Neuronal stem cell (in vitro differentiated cells): Measurements from ENCODE around the gene CDC25A.

Experiments
- DNase-seq: peaks from one replicate; pipeline ENCODE4 v3.0.0-alpha.2; 2013; ENCODE audit warnings: low spot score
- H2AFZ ChIP-seq: one replicate; pipeline ENCODE4 v1.6.1; 2013; ENCODE audit warnings: mild to moderate bottlenecking, low read length, inconsistent platforms
- H2AK5ac ChIP-seq: 2 replicates; pipeline ENCODE4 v1.6.1; 2013; ENCODE audit warnings: low read depth, mild to moderate bottlenecking, inconsistent platforms, low read length, moderate library complexity, mixed read lengths
- H2BK120ac ChIP-seq: 2 replicates; pipeline ENCODE4 v1.6.1; 2013; ENCODE audit warnings: low read depth, mild to moderate bottlenecking, inconsistent platforms, low read length, moderate library complexity, mixed read lengths
- H2BK12ac ChIP-seq: one replicate; pipeline ENCODE4 v1.6.1; 2013; ENCODE audit warnings: low read length, inconsistent platforms
- H2BK15ac ChIP-seq: 2 replicates; pipeline ENCODE4 v1.6.1; 2013; ENCODE audit warnings: mild to moderate bottlenecking, low read length, inconsistent platforms, mixed read lengths
- H2BK5ac ChIP-seq: one replicate; pipeline ENCODE4 v1.6.1; 2013; ENCODE audit warnings: inconsistent platforms, mild to moderate bottlenecking, low read length, moderate library complexity
- H3K14ac ChIP-seq: one replicate; pipeline ENCODE4 v1.6.1; 2013; ENCODE audit warnings: low read length, inconsistent platforms
- H3K18ac ChIP-seq: 2 replicates; pipeline ENCODE4 v1.6.1; 2013; ENCODE audit warnings: low read length, inconsistent platforms
- H3K23ac ChIP-seq: 2 replicates; pipeline ENCODE4 v1.6.1; 2013; ENCODE audit warnings: low read depth, mild to moderate bottlenecking, mixed read lengths, low read length, inconsistent platforms; ENCODE audit not compliant: poor library complexity
- H3K27ac ChIP-seq: replicated peaks from 3 replicates; pipeline ENCODE4 v1.5.1; 2013; ENCODE audit warnings: low read length, inconsistent platforms
- H3K27me3 ChIP-seq, 3 experiments: 2 replicates each; pipeline ENCODE4 v1.6.1; 2013; ENCODE audit warnings: low read length in 3 of 3, mild to moderate bottlenecking in 2 of 3, inconsistent platforms in 1 of 3, low read depth in 1 of 3, mixed read lengths in 1 of 3, moderate library complexity in 1 of 3; ENCODE audit not compliant: control insufficient read depth in 3 of 3, insufficient read depth in 3 of 3
- H3K36me3 ChIP-seq, 2 donors: replicated peaks in 1 of 2; 2 replicates each; pipeline ENCODE4 v1.6.1; 2013; ENCODE audit warnings: low read length in 2 of 2; ENCODE audit not compliant: control insufficient read depth in 2 of 2, insufficient read depth in 2 of 2
- H3K4ac ChIP-seq: 2 replicates; pipeline ENCODE4 v1.6.1; 2013; ENCODE audit warnings: inconsistent platforms, mild to moderate bottlenecking, low read length, moderate library complexity
- H3K4me1 ChIP-seq, 2 donors: 1 replicate in 1 of 2; 2 replicates in 1 of 2; pipeline ENCODE4 v1.6.1; 2013; ENCODE audit warnings: low read length in 2 of 2, low read depth in 1 of 2; ENCODE audit not compliant: control insufficient read depth in 2 of 2, insufficient read depth in 1 of 2
- H3K4me2 ChIP-seq: one replicate; pipeline ENCODE4 v1.6.1; 2013; ENCODE audit warnings: mild to moderate bottlenecking, low read length, inconsistent platforms; ENCODE audit not compliant: insufficient read depth, poor library complexity, severe bottlenecking
- H3K4me3 ChIP-seq, 2 donors: 2 replicates each; pipeline ENCODE4 v1.5.1; 2013; ENCODE audit warnings: low read length in 2 of 2, mild to moderate bottlenecking in 2 of 2, inconsistent platforms in 1 of 2, moderate library complexity in 1 of 2
- H3K79me1 ChIP-seq: one replicate; pipeline ENCODE4 v1.6.1; 2013; ENCODE audit warnings: low read depth, mild to moderate bottlenecking, inconsistent platforms, low read length, moderate library complexity
- H3K9ac ChIP-seq: one replicate; pipeline ENCODE4 v1.6.1; 2013; ENCODE audit warnings: mild to moderate bottlenecking, low read depth, low read length, inconsistent platforms; ENCODE audit not compliant: poor library complexity
- H3K9me3 ChIP-seq, 2 donors: replicated peaks in 1 of 2; 2 replicates each; pipeline versions ENCODE3 to v1.6.1; 2013; ENCODE audit warnings: low read length in 2 of 2, mild to moderate bottlenecking in 2 of 2, inconsistent platforms in 1 of 2, low read depth in 1 of 2, mixed read lengths in 1 of 2, moderate library complexity in 1 of 2; ENCODE audit not compliant: control insufficient read depth in 2 of 2, insufficient read depth in 1 of 2
- H4K8ac ChIP-seq: one replicate; pipeline ENCODE4 v1.6.1; 2013; ENCODE audit warnings: low read depth, mild to moderate bottlenecking, inconsistent platforms, low read length, moderate library complexity
- H4K91ac ChIP-seq: one replicate; pipeline ENCODE4 v1.6.1; 2013; ENCODE audit warnings: low read length, low read depth, mild to moderate bottlenecking, inconsistent platforms; ENCODE audit not compliant: poor library complexity
- WGBS, 2 donors: extraction: QIAGEN DNeasy Blood & Tissue Kit; methylation state at CpG; one replicate each; pipeline ENCODE4 v1.1.7; 2013; ENCODE audit warnings: missing lambda C conversion rate in 2 of 2, mixed read lengths in 1 of 2; ENCODE audit not compliant: insufficient read length in 2 of 2, insufficient replicate concordance in 1 of 2; ENCODE audit errors: extremely low coverage in 2 of 2; 5-methylcytosine and 5-hydroxymethylcytosine counted together

Gene CDC25A

GRCh38 chr3:48232232-48232631 is 44.0 kb upstream of the CDC25A start:
- Histone ChIP-seq H3K9ac (no peak overlapping the region), H2BK120ac (no peak overlapping the region), H3K27ac (peak overlapping the region; percentile 84), H3K27me3 (no peaks in the 10 kb centered on the region), H2AFZ (peak overlapping the region; percentile 80), H3K14ac (no peak overlapping the region), H3K4me1 (peaks cover 0 to 12% of the 10 kb centered on the region in 2 donors), H3K4me3 (no peak overlapping the region), H3K9me3 (peaks cover 0 to 6% of the 10 kb centered on the region in 2 donors), H3K36me3 (peaks cover 0 to 3% of the 10 kb centered on the region in 2 donors), H3K23ac (no peak overlapping the region), H3K79me1 (no peaks in the 10 kb centered on the region), H4K91ac (no peak overlapping the region), H2BK5ac (no peak overlapping the region), H2BK15ac (no peak overlapping the region), H2BK12ac (no peak overlapping the region), H3K4me2 (no peak overlapping the region), H4K8ac (no peak overlapping the region), H3K18ac (no peak overlapping the region), H2AK5ac (no peak overlapping the region), H3K4ac (no peak overlapping the region)
- DNase-seq: no peak
- no CpG with 5 or more reads among the region's 4 CpGs for WGBS, 2 donors

DNA sequence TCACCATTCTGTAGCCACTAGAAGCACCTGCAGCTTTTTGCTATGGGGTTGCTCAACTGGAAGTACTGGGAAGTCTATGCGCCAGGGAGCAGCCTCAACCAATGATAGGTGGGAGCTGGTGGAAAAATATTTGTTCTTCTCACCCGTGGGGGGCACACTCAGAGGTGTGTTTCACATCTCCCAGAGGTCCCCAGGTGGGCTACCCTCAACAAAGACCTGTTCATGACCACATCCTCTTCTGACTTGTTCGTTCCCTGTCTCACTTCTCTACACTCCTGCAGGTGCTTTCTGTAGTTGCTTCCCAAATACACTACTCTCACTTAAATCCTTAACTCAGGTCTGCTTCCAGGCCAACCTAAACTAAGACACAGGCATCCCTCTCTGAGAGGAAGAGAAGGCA is 38.7 kb upstream of the CDC25A start:
- no peak for DNase-seq
- no peak overlapping the region for H3K27ac ChIP-seq
- peak overlapping the region; percentile 14 for H2BK15ac ChIP-seq
- H3K18ac ChIP-seq: no peak overlapping the region
- H4K8ac ChIP-seq: no peak overlapping the region
- H3K4me1 ChIP-seq: peaks cover 0 to 6% of the 10 kb centered on the region in 2 donors
- no peak overlapping the region for H3K14ac ChIP-seq
- peaks cover 0 to 15% (median 0%) of the 10 kb centered on the region in 3 experiments for H3K27me3 ChIP-seq
- H2AFZ ChIP-seq: no peak overlapping the region
- no peak overlapping the region for H3K4me2 ChIP-seq
- no peak overlapping the region for H2BK5ac ChIP-seq
- H2AK5ac ChIP-seq: no peak overlapping the region
- H2BK120ac ChIP-seq: no peak overlapping the region
- H4K91ac ChIP-seq: no peak overlapping the region
- no peak overlapping the region for H3K23ac ChIP-seq
- no CpG with 5 or more reads among the region's 3 CpGs for WGBS, 2 donors
- peaks cover 0 to 2% of the 10 kb centered on the region in 2 donors for H3K9me3 ChIP-seq
- H3K36me3 ChIP-seq: no peaks in the 10 kb centered on the region
- no peak overlapping the region for H3K9ac ChIP-seq
- H3K79me1 ChIP-seq: no peaks in the 10 kb centered on the region
- no peak overlapping the region for H2BK12ac ChIP-seq
- no peak overlapping the region for H3K4me3 ChIP-seq
- no peak overlapping the region for H3K4ac ChIP-seq

- Histone ChIP-seq H3K23ac (no peak overlapping the region), H4K91ac (no peak overlapping the region), H2BK120ac (no peak overlapping the region), H3K27me3 (peaks cover 0 to 24% (median 0%) of the 10 kb centered on the region in 3 experiments), H3K4me2 (no peak overlapping the region), H2BK12ac (no peak overlapping the region), H3K36me3 (no peaks in the 10 kb centered on the region), H2BK15ac (no peak overlapping the region), H4K8ac (no peak overlapping the region), H2BK5ac (no peak overlapping the region), H3K4me3 (no peak overlapping the region), H3K9me3 (peaks cover 0 to 2% of the 10 kb centered on the region in 2 donors), H3K79me1 (no peaks in the 10 kb centered on the region), H2AFZ (no peak overlapping the region), H2AK5ac (no peak overlapping the region), H3K18ac (peak overlapping the region; percentile 5), H3K4ac (no peak overlapping the region), H3K14ac (no peak overlapping the region), H3K27ac (no peak overlapping the region), H3K9ac (peak overlapping the region; percentile 38), H3K4me1 (peaks cover 0 to 3% of the 10 kb centered on the region in 2 donors)
- no peak for DNase-seq
- no CpG with 5 or more reads among the region's 3 CpGs for WGBS, 2 donors
Measured at GRCh38 chr3:48225587-48225986, 37.4 kb upstream of the CDC25A start.

DNA sequence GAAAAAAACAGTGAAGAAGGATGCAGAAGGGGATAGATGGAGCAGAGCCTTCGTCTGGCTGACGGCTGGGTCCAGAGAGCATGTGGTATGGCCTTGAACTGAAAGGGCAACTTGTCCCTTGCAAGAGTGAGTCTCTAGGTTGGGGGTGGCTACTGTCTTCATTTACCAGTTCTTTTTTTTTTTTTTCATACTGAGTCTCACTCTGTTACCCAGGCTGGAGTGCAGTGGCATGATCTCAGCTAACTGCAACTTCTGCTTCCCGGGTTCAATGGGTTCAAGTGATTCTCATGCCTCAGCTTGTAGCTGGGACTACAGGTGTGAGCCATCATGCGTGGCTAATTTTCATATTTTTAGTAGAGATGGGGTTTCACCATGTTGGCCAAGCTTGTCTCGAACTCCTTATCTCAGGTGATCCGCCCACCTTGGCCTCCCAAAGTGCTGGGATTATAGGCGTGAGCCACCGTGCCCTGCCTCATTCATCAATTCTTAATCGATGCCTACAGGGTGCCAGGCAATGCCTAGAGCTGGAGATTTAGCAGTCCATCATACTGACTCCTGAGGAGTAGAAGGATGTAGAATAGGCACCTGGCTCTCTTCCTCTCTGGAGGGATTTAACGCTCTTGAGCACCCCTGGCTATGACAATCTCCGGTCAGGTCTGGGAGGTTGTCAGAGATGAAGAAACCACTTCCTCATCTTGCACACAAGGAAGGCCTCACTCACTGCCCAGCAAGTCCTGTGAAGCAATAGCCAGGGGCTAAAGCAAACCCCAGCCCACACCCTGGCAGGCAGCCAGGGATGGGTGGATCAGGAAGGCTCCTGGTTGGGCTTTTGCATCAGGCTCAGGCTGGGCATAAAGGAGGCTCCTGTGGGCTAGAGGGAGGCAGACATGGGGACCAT is 34.6 kb upstream of the CDC25A start, which contains the start of gene CAMP:
TSS of gene CAMP (plus strand) at position 880 of the 898 bp plus-strand sequence. CDS start at position 897, 17 bp downstream.
- H3K9ac ChIP-seq: no peak within 1 kb of the TSS
- peaks cover 0 to 2% of the 10 kb centered on the region in 2 donors for H3K9me3 ChIP-seq
- H2AFZ ChIP-seq: no peak within 1 kb of the TSS
- peak within 1 kb of the TSS; percentile 88 for H3K18ac ChIP-seq
- peak within 1 kb of the TSS; percentile 58 for H2BK120ac ChIP-seq
- peak within 1 kb of the TSS; percentile 75 for H4K91ac ChIP-seq
- H3K14ac ChIP-seq: peak within 1 kb of the TSS; percentile 73
- peaks cover under 1 to 2% of the 10 kb centered on the region in 2 donors for H3K4me1 ChIP-seq
- no peak within 1 kb of the TSS for H3K4ac ChIP-seq
- H2BK5ac ChIP-seq: peak within 1 kb of the TSS; percentile 48
- no peak within 1 kb of the TSS for H3K23ac ChIP-seq
- no peak within 1 kb of the TSS for H3K27ac ChIP-seq
- peak within 1 kb of the TSS; percentile 49 for H2BK15ac ChIP-seq
- H3K27me3 ChIP-seq: peaks cover 0 to 24% (median 0%) of the 10 kb centered on the region in 3 experiments
- no peaks in the 10 kb centered on the region for H3K79me1 ChIP-seq
- peak within 1 kb of the TSS; percentile 80 for H2BK12ac ChIP-seq
- DNase-seq: no peak
- H3K4me3 ChIP-seq: no peak within 1 kb of the TSS
- no peak within 1 kb of the TSS for H3K4me2 ChIP-seq
- peak within 1 kb of the TSS; percentile 89 for H2AK5ac ChIP-seq
- WGBS, 2 donors: no CpG with 5 or more reads among the region's 11 CpGs
- no peaks in the 10 kb centered on the region for H3K36me3 ChIP-seq
- no peak within 1 kb of the TSS for H4K8ac ChIP-seq
